ENCODE data around the gene HBG1. TPM values are rescaled to one million over a fixed set of nuclear protein-coding genes. Genes with fewer than 3 reads are reported as not detected.

Gene HBG1
- total RNA-seq, 1 donor from 2014 or later: not detected

- no peak overlapping the region for H3K27ac Mint-ChIP-seq (ENCODE audit: unreplicated experiment)
- FAIRE-seq (no peak), DNase-seq (ENCODE audit: low read depth) (no peak)
- no peak overlapping the region for H3K4me3 Mint-ChIP-seq (ENCODE audit: unreplicated experiment)
- H3K4me3 ChIP-seq (ENCODE audit: insufficient read depth, low read depth, low read length): no peak overlapping the region
- H3K79me2 ChIP-seq (ENCODE audit: insufficient read depth, low read length): no peaks in the 10 kb centered on the region
- no peaks in the 10 kb centered on the region for H3K36me3 Mint-ChIP-seq (ENCODE audit: low read depth, unreplicated experiment)
- H3K9me3 ChIP-seq (ENCODE audit: insufficient read depth, low read depth, low read length): no peaks in the 10 kb centered on the region
- H4K20me1 ChIP-seq (ENCODE audit: insufficient read depth, low read length): no peaks in the 10 kb centered on the region
- no peaks in the 10 kb centered on the region for H3K36me3 ChIP-seq (ENCODE audit: insufficient read depth, low read length)
- H3K4me2 ChIP-seq (ENCODE audit: low read length): no peak overlapping the region
- H3K27ac ChIP-seq (ENCODE audit: low read depth, low read length): no peak overlapping the region
- peaks cover 3% of the 10 kb centered on the region for H3K27me3 ChIP-seq (ENCODE audit: insufficient read depth, low read length)
- no peaks in the 10 kb centered on the region for H3K4me1 Mint-ChIP-seq (ENCODE audit: low read depth, unreplicated experiment)
- TF ChIP-seq CTCF (IDR thresholded peaks at IDR 0.05; ENCODE audit: insufficient read depth, low read depth, low read length) (no peak), EZH2 (IDR thresholded peaks at IDR 0.05; ENCODE audit: insufficient read depth, low read length) (no peak)
- no peak overlapping the region for H2AFZ ChIP-seq (ENCODE audit: low read depth, low read length)
- no peaks in the 10 kb centered on the region for H3K27me3 Mint-ChIP-seq (ENCODE audit: low read depth, unreplicated experiment)
- no peak overlapping the region for H3K9ac ChIP-seq (ENCODE audit: low read length)
- no peaks in the 10 kb centered on the region for H3K4me1 ChIP-seq (ENCODE audit: insufficient read depth, low read length)
- H3K9me3 Mint-ChIP-seq (ENCODE audit: unreplicated experiment): peaks cover 2% of the 10 kb centered on the region
Measured at GRCh38 chr11:5266609-5267008, 17.0 kb upstream of the HBG1 start.

- Mint-ChIP-seq H3K27me3 (ENCODE audit: low read depth, unreplicated experiment) (no peaks in the 10 kb centered on the region), H3K9me3 (ENCODE audit: unreplicated experiment) (peaks cover 2% of the 10 kb centered on the region), H3K4me1 (ENCODE audit: low read depth, unreplicated experiment) (no peaks in the 10 kb centered on the region), H3K4me3 (ENCODE audit: unreplicated experiment) (no peak overlapping the region), H3K27ac (ENCODE audit: unreplicated experiment) (no peak overlapping the region), H3K36me3 (ENCODE audit: low read depth, unreplicated experiment) (no peaks in the 10 kb centered on the region)
- H3K79me2 ChIP-seq (ENCODE audit: insufficient read depth, low read length): no peaks in the 10 kb centered on the region
- FAIRE-seq (no peak), DNase-seq (ENCODE audit: low read depth) (no peak)
- no peak overlapping the region for H3K27ac ChIP-seq (ENCODE audit: low read depth, low read length)
- TF ChIP-seq CTCF (IDR thresholded peaks at IDR 0.05; ENCODE audit: insufficient read depth, low read depth, low read length) (no peak), EZH2 (IDR thresholded peaks at IDR 0.05; ENCODE audit: insufficient read depth, low read length) (no peak)
- no peak overlapping the region for H3K4me3 ChIP-seq (ENCODE audit: insufficient read depth, low read depth, low read length)
- no peak overlapping the region for H2AFZ ChIP-seq (ENCODE audit: low read depth, low read length)
- H3K4me2 ChIP-seq (ENCODE audit: low read length): no peak overlapping the region
- H4K20me1 ChIP-seq (ENCODE audit: insufficient read depth, low read length): no peaks in the 10 kb centered on the region
- H3K4me1 ChIP-seq (ENCODE audit: insufficient read depth, low read length): no peaks in the 10 kb centered on the region
- H3K9me3 ChIP-seq (ENCODE audit: insufficient read depth, low read depth, low read length): no peaks in the 10 kb centered on the region
- no peak overlapping the region for H3K9ac ChIP-seq (ENCODE audit: low read length)
- no peaks in the 10 kb centered on the region for H3K36me3 ChIP-seq (ENCODE audit: insufficient read depth, low read length)
- peaks cover 3% of the 10 kb centered on the region for H3K27me3 ChIP-seq (ENCODE audit: insufficient read depth, low read length)
Measured at GRCh38 chr11:5265832-5266231, 16.2 kb upstream of the HBG1 start.

GRCh38 chr11:5258543-5259262, 9.0 kb upstream of the HBG1 start:
- Mint-ChIP-seq H3K4me3 (ENCODE audit: unreplicated experiment) (no peak overlapping the region), H3K4me1 (ENCODE audit: low read depth, unreplicated experiment) (no peaks in the 10 kb centered on the region), H3K27me3 (ENCODE audit: low read depth, unreplicated experiment) (no peaks in the 10 kb centered on the region), H3K36me3 (ENCODE audit: low read depth, unreplicated experiment) (peaks cover 4% of the 10 kb centered on the region), H3K27ac (ENCODE audit: unreplicated experiment) (no peak overlapping the region), H3K9me3 (ENCODE audit: unreplicated experiment) (peaks cover 7% of the 10 kb centered on the region)
- H3K4me3 ChIP-seq (ENCODE audit: insufficient read depth, low read depth, low read length): no peak overlapping the region
- TF ChIP-seq CTCF (IDR thresholded peaks at IDR 0.05; ENCODE audit: insufficient read depth, low read depth, low read length): no peak
- no peak for TF ChIP-seq EZH2 (IDR thresholded peaks at IDR 0.05; ENCODE audit: insufficient read depth, low read length)
- no peaks in the 10 kb centered on the region for H3K79me2 ChIP-seq (ENCODE audit: insufficient read depth, low read length)
- H3K9ac ChIP-seq (ENCODE audit: low read length): no peak overlapping the region
- no peak overlapping the region for H3K4me2 ChIP-seq (ENCODE audit: low read length)
- no peaks in the 10 kb centered on the region for H4K20me1 ChIP-seq (ENCODE audit: insufficient read depth, low read length)
- no peaks in the 10 kb centered on the region for H3K4me1 ChIP-seq (ENCODE audit: insufficient read depth, low read length)
- H2AFZ ChIP-seq (ENCODE audit: low read depth, low read length): no peak overlapping the region
- no peaks in the 10 kb centered on the region for H3K9me3 ChIP-seq (ENCODE audit: insufficient read depth, low read depth, low read length)
- FAIRE-seq: no peak
- H3K27me3 ChIP-seq (ENCODE audit: insufficient read depth, low read length): no peaks in the 10 kb centered on the region
- no peak overlapping the region for H3K27ac ChIP-seq (ENCODE audit: low read depth, low read length)
- no peaks in the 10 kb centered on the region for H3K36me3 ChIP-seq (ENCODE audit: insufficient read depth, low read length)
- no peak for DNase-seq (ENCODE audit: low read depth)

All from astrocyte (in vitro differentiated cells and primary cell).